GM12878 (cell line): ENCODE measurements around the gene A1BG. TPM values are rescaled to one million over a fixed set of nuclear protein-coding genes. Genes with fewer than 3 reads are reported as not detected.
A peak's percentile ranks its signal among the peaks of the same experiment; 100 is the strongest.

Experiments used
- ATAC-seq: fragments of 200-7000 bp; cut with Tn5 transposase; 3 replicates; pipeline ENCODE4 v1.9.1; 2020; ENCODE audit warnings: mild to moderate bottlenecking, moderate library complexity
- BruUV-seq: library from RNA; stranded (reverse); fragments of 400-500 nt; replicated peaks from 2 replicates; lab custom pipeline; 2021; lab: Mats Ljungman, UMichigan
- CTCF ChIA-PET: fragments of 300-600 bp; sonication (Branson Sonifier 250); formaldehyde crosslinking; extraction: SDS; loops from one replicate; lab custom pipeline; 2021; ENCODE audit warnings: inconsistent platforms; lab: Yijun Ruan, JAX
- POLR2A ChIA-PET: fragments of 350-600 bp; formaldehyde crosslinking; extraction: SDS; loops from one replicate; lab custom pipeline; 2021; ENCODE audit warnings: inconsistent platforms; lab: Charles Lee
- RAD21 ChIA-PET: fragments of 300-600 bp; sonication (Branson Sonifier 250); formaldehyde crosslinking; loops from one replicate; lab custom pipeline; 2023; ENCODE audit warnings: antibody characterized with exemption; ENCODE audit not compliant: unreplicated experiment; lab: Charles Lee
- SMC1A ChIA-PET: fragments of 300-600 bp; sonication (Branson Sonifier 250); formaldehyde crosslinking; loops from one replicate; lab custom pipeline; 2023; ENCODE audit not compliant: unreplicated experiment, uncharacterized antibody; lab: Charles Lee
- DNase-seq: peaks from one replicate; pipeline ENCODE4 v3.0.0-alpha.2; 2011; ENCODE audit warnings: low read depth, low spot score
- FAIRE-seq: peaks from 3 replicates; lab custom pipeline; 2011; peaks lifted over from hg19 to GRCh38; lab: Jason Lieb, UNC
- H2AFZ ChIP-seq: 2 replicates; pipeline ENCODE4 v1.6.0; 2011; ENCODE audit warnings: low read depth, low read length, control low read depth; ENCODE audit not compliant: control insufficient read depth
- H3K27ac ChIP-seq: 2 replicates; pipeline ENCODE4 v1.5.1; 2011; ENCODE audit warnings: control low read depth; ENCODE audit not compliant: control insufficient read depth, insufficient read depth
- H3K27me3 ChIP-seq, 2 experiments: replicated peaks in 1 of 2; 2 replicates each; pipeline versions ENCODE4 v1.6.0 to v1.6.1; 2011; ENCODE audit warnings: low read length in 1 of 2; ENCODE audit not compliant: control insufficient read depth in 2 of 2, insufficient read depth in 2 of 2
- H3K36me3 ChIP-seq, 2 experiments: 2 replicates each; pipeline ENCODE4 v1.5.1; 2011; ENCODE audit warnings: low read length in 1 of 2; ENCODE audit not compliant: control insufficient read depth in 2 of 2, insufficient read depth in 2 of 2
- H3K4me1 ChIP-seq: 2 replicates; pipeline ENCODE4 v1.6.1; 2011; ENCODE audit warnings: mild to moderate bottlenecking, low read length, moderate library complexity, mixed read lengths; ENCODE audit not compliant: control insufficient read depth, insufficient read depth
- H3K4me2 ChIP-seq: 2 replicates; pipeline ENCODE4 v1.6.0; 2011; ENCODE audit warnings: control low read depth; ENCODE audit not compliant: control insufficient read depth, insufficient read depth
- H3K4me3 ChIP-seq: fragments of 200-600 bp; sonication (generic); 2 replicates; pipeline ENCODE4 v1.5.1; 2016
- H3K79me2 ChIP-seq: 2 replicates; pipeline ENCODE4 v1.6.0; 2011; ENCODE audit warnings: low read length; ENCODE audit not compliant: control insufficient read depth, insufficient read depth
- H3K9ac ChIP-seq: 2 replicates; pipeline ENCODE4 v1.8.0; 2011; ENCODE audit warnings: low read length, control low read depth, mixed read lengths; ENCODE audit not compliant: control insufficient read depth, insufficient read depth
- H3K9me3 ChIP-seq: replicated peaks from 3 replicates; pipeline ENCODE4 v1.5.1; 2011; ENCODE audit warnings: mild to moderate bottlenecking, low read length; ENCODE audit not compliant: control insufficient read depth, insufficient read depth
- H4K20me1 ChIP-seq: 2 replicates; pipeline ENCODE4 v1.6.0; 2011; ENCODE audit not compliant: control insufficient read depth, insufficient read depth
- BHLHE40 ChIP-seq, 2 experiments: fragments of 450-650 bp in 1 of 2; IDR thresholded peaks; 2 replicates each; pipeline ENCODE4 v1.6.1; 2011 to 2017; ENCODE audit warnings: low read depth in 2 of 2, borderline replicate concordance in 1 of 2, improper control_type of control experiment in 1 of 2, low read length in 1 of 2, mild to moderate bottlenecking in 1 of 2
- EGR1 ChIP-seq, 2 experiments: IDR thresholded peaks; 1 replicate in 1 of 2; 2 replicates in 1 of 2; pipeline ENCODE4 v1.6.1; 2011 to 2012; ENCODE audit warnings: low read depth in 2 of 2, low read length in 2 of 2, borderline replicate concordance in 1 of 2, mild to moderate bottlenecking in 1 of 2, moderate library complexity in 1 of 2
- HDGF ChIP-seq: fragments of 450-650 bp; IDR thresholded peaks from 2 replicates; pipeline ENCODE4 v1.6.1; 2016; ENCODE audit warnings: antibody characterized with exemption
- MYB ChIP-seq: fragments of 150-350 bp; IDR thresholded peaks from 2 replicates; pipeline ENCODE4 v1.6.1; 2014; ENCODE audit warnings: mild to moderate bottlenecking, low read depth, low read length, borderline replicate concordance
- SRF ChIP-seq, 2 experiments: IDR thresholded peaks; 2 replicates each; pipeline ENCODE4 v1.6.1; 2011; ENCODE audit warnings: low read depth in 2 of 2, low read length in 2 of 2, mild to moderate bottlenecking in 1 of 2, moderate library complexity in 1 of 2
- SUPT20H ChIP-seq: IDR thresholded peaks from 2 replicates; pipeline ENCODE4 v1.6.1; 2011; ENCODE audit warnings: low read depth, mild to moderate bottlenecking, low read length, moderate library complexity, borderline replicate concordance; ENCODE audit not compliant: control insufficient read depth
- ZNF687 ChIP-seq: fragments of 450-650 bp; IDR thresholded peaks from 2 replicates; pipeline ENCODE4 v1.6.1; 2017; ENCODE audit warnings: mild to moderate bottlenecking, moderate library complexity
- WGBS: methylation state at CpG from one replicate; pipeline ENCODE4 v1.1.6; 2016; ENCODE audit warnings: low lambda C conversion rate; ENCODE audit not compliant: insufficient replicate concordance, insufficient coverage; ENCODE audit errors: missing lambda C conversion rate; 5-methylcytosine and 5-hydroxymethylcytosine counted together
- in situ Hi-C: fragments of 300-500 bp; cut with MboI; formaldehyde crosslinking; loops from 9 replicates; pipeline ENCODE4 v1.14.3; 2018; ENCODE audit warnings: mixed read lengths
- intact Hi-C: fragments of 100-400 bp; cut with micrococcal nuclease; formaldehyde crosslinking; loops from one replicate; pipeline ENCODE4 v1.14.2; 2022; ENCODE audit not compliant: unreplicated experiment
- polyA plus RNA-seq, 11 experiments: library from polyadenylated mRNA; depleted of rRNA in 4 of 11; unstranded in 6 of 11; stranded (reverse) in 5 of 11; fragments of >200 nt; fragmentation: Nextera tagmentation in 4 of 11; fragmentation: Illumina TruSeq in 1 of 11; extraction: Ambion mirVana in 4 of 11; extraction: Trizol in 1 of 11; gene quantifications; 1 replicate in 1 of 11; 2 replicates in 10 of 11; pipeline versions ENCODE4 v1.2.1 to v1.2.3, GENCODE V29; 2011 to 2016; ENCODE audit warnings: inconsistent platforms in 2 of 11, missing spikeins in 2 of 11, low read depth in 1 of 11
- total RNA-seq, 4 experiments: library from RNA; depleted of rRNA in 3 of 4; stranded (reverse); fragments of >200 nt in 3 of 4; fragmentation: Illumina TruSeq in 1 of 4; extraction: Trizol in 1 of 4; gene quantifications; 2 replicates each; pipeline versions ENCODE4 v1.2.1 to v1.2.3, GENCODE V29; 2013 to 2021

A1BG gene
- total and polyA plus RNA-seq, 10 of the 15 experiments (the other 5 are each of a cell fraction or from before 2014, with no cell fraction given), result 0.34 to 29.6 (median 11.8) TPM

GRCh38 chr19:58362272-58362994 lies 9.1 kb upstream of the A1BG start, which contains the start of gene ZNF497 (continued):
- TF ChIP-seq MYB (0 out of 2 replicates have a peak, but pooled peaks have one; percentile 9), BHLHE40 (IDR thresholded peaks at IDR 0.05; ENCODE audit: borderline replicate concordance in 1 of 2, low read depth in 2 of 2, low read length in 1 of 2) (peak; percentile 78 to 95; a peak in 3 of 4 replicates)

GRCh38 chr19:58361900-58362271 lies 8.6 kb upstream of the A1BG start:
- WGBS, result 23% methylated on average over 28 of the region's 28 CpGs
- intact Hi-C loops, result loop anchor here (1.0 to 2.0 kb wide), 2 partner anchors 19 to 35 kb away; partner anchors contain the start of gene ZNF837

More at GRCh38 chr19:58361900-58362271, 8.6 kb upstream of the A1BG start:
- Histone ChIP-seq H4K20me1 (no peaks in the 10 kb centered on the region), H3K9ac (peak overlapping the region; percentile 89), H3K9me3 (no peaks in the 10 kb centered on the region), H3K36me3 (no peaks in the 10 kb centered on the region), H3K27me3 (no peaks in the 10 kb centered on the region), H2AFZ (peak overlapping the region; percentile 97)
- no TSS peak for BruUV-seq
- POLR2A ChIA-PET, result interaction anchor here (0.5 to 3.2 kb wide), 9 partner anchors 12 to 137 kb away, joined by 3 to 37 read pairs (median 6); partner anchors contain the start of genes ZNF446 and ZNF837
- CTCF ChIA-PET, result interaction anchor here (1.7 to 2.2 kb wide), 4 partner anchors 14 to 179 kb away, joined by 4 to 13 read pairs (median 8); partner anchors contain the start of genes ZBTB45 and ZNF274
- in situ Hi-C loops, result no loop called here
- ATAC-seq (peak; percentile 50), FAIRE-seq (peak; percentile 66)
- RAD21 ChIA-PET, result interaction anchor here (0.5 to 2.3 kb wide), 11 partner anchors 14 to 137 kb away, joined by 3 to 18 read pairs (median 4); partner anchors contain the start of genes ZNF584 and ZNF837
- SMC1A ChIA-PET, result interaction anchor here (0.9 to 2.6 kb wide), 8 partner anchors 14 to 197 kb away, joined by 3 to 17 read pairs (median 4); partner anchors contain the start of genes CHMP2A and ZNF837
- peak; percentile 19; the same call in 1 of the 2 replicates for TF ChIP-seq HDGF
- peak; percentile 41; the same call in 1 of the 2 replicates for TF ChIP-seq ZNF687
- TF ChIP-seq EGR1 (IDR thresholded peaks at IDR 0.05; ENCODE audit: borderline replicate concordance in 1 of 2, low read depth in 2 of 2, low read length in 2 of 2), result 0 out of 3 replicates have a peak, but pooled peaks of 1 of the 2 experiments have one; percentile 41
- peak; percentile 9 to 74; a peak in 2 of 4 replicates for TF ChIP-seq SRF (IDR thresholded peaks at IDR 0.05; ENCODE audit: low read depth in 2 of 2, low read length in 2 of 2)
- no peak for TF ChIP-seq SUPT20H
- TF ChIP-seq, all 136 proteins: peak for 4
- H3K4me1 ChIP-seq, result peaks cover 14% of the 10 kb centered on the region
- H3K27ac ChIP-seq, result peak overlapping the region; percentile 86
- peak overlapping the region; percentile 79 for H3K4me3 ChIP-seq
- peak overlapping the region; percentile 81 for H3K4me2 ChIP-seq
- no peaks in the 10 kb centered on the region for H3K79me2 ChIP-seq
- no peak for DNase-seq
